K562 (cell line): Measurements from ENCODE around the gene OR51V1. TPM values are rescaled to one million over a fixed set of nuclear protein-coding genes. Genes with fewer than 3 reads are reported as not detected.

ENCODE experiments used
- CHD1 ChIP-seq: fragments of 200-600 bp; sonication (generic); IDR thresholded peaks from one replicate; pipeline ENCODE4 v1.6.1; 2012; ENCODE audit warnings: mild to moderate bottlenecking, moderate library complexity, low read length, inconsistent platforms
- DACH1 ChIP-seq: fragments of 450-650 bp; IDR thresholded peaks from 2 replicates; pipeline ENCODE4 v1.6.1; 2018; ENCODE audit not compliant: partially characterized antibody
- EP300 ChIP-seq: IDR thresholded peaks from 2 replicates; pipeline ENCODE4 v1.6.1; 2012; ENCODE audit warnings: low read length, improper control_type of control experiment
- GTF2A2 ChIP-seq: IDR thresholded peaks from 2 replicates; pipeline ENCODE4 v1.6.1; 2016; ENCODE audit warnings: mild to moderate bottlenecking, missing genetic modification characterization, missing compliant biosample characterization
- HDAC1 ChIP-seq, 2 experiments: fragments of 450-650 bp; IDR thresholded peaks; 2 replicates each; pipeline ENCODE4 v1.6.1; 2016 to 2017; ENCODE audit warnings: inconsistent platforms in 1 of 2, mild to moderate bottlenecking in 1 of 2, moderate library complexity in 1 of 2
- HDAC6 ChIP-seq: IDR thresholded peaks from 2 replicates; pipeline ENCODE4 v1.6.1; 2012; ENCODE audit warnings: low read depth, mild to moderate bottlenecking, control low read depth, inconsistent platforms, low read length, moderate library complexity
- HNRNPLL ChIP-seq: fragments of 200-400 bp; formaldehyde crosslinking; IDR thresholded peaks from 2 replicates; pipeline ENCODE4 v1.6.1; 2017; ENCODE audit warnings: low read length, low read depth, mild to moderate bottlenecking; ENCODE audit not compliant: poor library complexity, severe bottlenecking
- KDM2B ChIP-seq: fragments of 250-450 bp; sonication (Bioruptor Pico); IDR thresholded peaks from 2 replicates; pipeline ENCODE4 v1.8.0; 2021; ENCODE audit warnings: mild to moderate bottlenecking, moderate library complexity
- MAFF ChIP-seq: IDR thresholded peaks from 2 replicates; pipeline ENCODE4 v1.6.1; 2012; ENCODE audit warnings: low read length, improper control_type of control experiment
- NFATC3 ChIP-seq: fragments of 450-650 bp; IDR thresholded peaks from 2 replicates; pipeline ENCODE4 v1.6.1; 2017; ENCODE audit warnings: mild to moderate bottlenecking
- NR4A1 ChIP-seq, 2 experiments: fragments of 250-450 bp in 1 of 2; fragments of 450-650 bp in 1 of 2; sonication (Bioruptor Pico) in 1 of 2; IDR thresholded peaks; 2 replicates each; pipeline versions ENCODE4 v1.4.0 to v1.6.1; 2016 to 2020; ENCODE audit warnings: mild to moderate bottlenecking in 2 of 2, missing compliant biosample characterization in 1 of 2, missing genetic modification characterization in 1 of 2, moderate library complexity in 1 of 2
- PML ChIP-seq: IDR thresholded peaks from 2 replicates; pipeline ENCODE4 v1.6.1; 2012; ENCODE audit warnings: low read length, inconsistent platforms
- SRSF7 ChIP-seq: fragments of 200-400 bp; formaldehyde crosslinking; optimal IDR thresholded peaks from 2 replicates; pipeline ENCODE3; 2017; ENCODE audit warnings: mild to moderate bottlenecking, low read depth, low read length
- TAF9B ChIP-seq: fragments of 450-650 bp; IDR thresholded peaks from 2 replicates; pipeline ENCODE4 v1.6.1; 2018; ENCODE audit warnings: mild to moderate bottlenecking; ENCODE audit not compliant: partially characterized antibody
- TSC22D4 ChIP-seq: fragments of 450-650 bp; IDR thresholded peaks from 2 replicates; pipeline ENCODE4 v1.6.1; 2016; ENCODE audit warnings: missing genetic modification characterization, missing biosample characterization, control low read depth
- ZSCAN29 ChIP-seq: fragments of 450-650 bp; IDR thresholded peaks from 2 replicates; pipeline ENCODE4 v1.6.1; 2017
- polyA plus RNA-seq, 8 experiments: library from polyadenylated mRNA; depleted of rRNA in 4 of 8; stranded (reverse) in 5 of 8; unstranded in 3 of 8; fragments of >200 nt; fragmentation: Nextera tagmentation in 2 of 8; fragmentation: Illumina TruSeq in 1 of 8; extraction: Ambion mirVana in 2 of 8; extraction: Trizol in 1 of 8; gene quantifications; 2 replicates each; pipeline versions ENCODE4 v1.2.1 to v1.2.3, GENCODE V29; 2011 to 2014; ENCODE audit warnings: inconsistent platforms in 1 of 8, missing spikeins in 1 of 8
- total RNA-seq, 7 experiments: library from RNA; depleted of rRNA in 6 of 7; stranded (reverse); fragments of >200 nt in 6 of 7; fragmentation: Illumina TruSeq in 2 of 7; extraction: Trizol in 2 of 7; gene quantifications; 2 replicates each; pipeline versions ENCODE4 v1.2.1 to v1.2.3, GENCODE V29; 2011 to 2021; ENCODE audit warnings: low replicate concordance in 1 of 7
- TF ChIP-seq, protein P1 (sequence below): fragments of 250-450 bp; sonication (Bioruptor Pico); IDR thresholded peaks from 2 replicates; pipeline ENCODE4 v1.4.0; 2020; ENCODE audit warnings: mild to moderate bottlenecking
- TF ChIP-seq, protein P2 (sequence below): fragments of 250-450 bp; sonication (Bioruptor Pico); IDR thresholded peaks from 2 replicates; pipeline ENCODE4 v1.5.0; 2021; ENCODE audit warnings: mild to moderate bottlenecking, moderate library complexity
- TF ChIP-seq, protein P3 (sequence below): IDR thresholded peaks from 2 replicates; pipeline ENCODE4 v1.6.1; 2014; ENCODE audit warnings: antibody characterized with exemption
- TF ChIP-seq, protein P4 (sequence below): conservative IDR thresholded peaks from 2 replicates; pipeline ENCODE4 v1.6.1; 2011; ENCODE audit warnings: low read depth, mild to moderate bottlenecking, low read length; ENCODE audit not compliant: control insufficient read depth

The OR51V1 gene
- total and polyA plus RNA-seq, 9 of the 15 experiments (the other 6 are each of a cell fraction or from before 2014, with no cell fraction given), result not detected

DNA sequence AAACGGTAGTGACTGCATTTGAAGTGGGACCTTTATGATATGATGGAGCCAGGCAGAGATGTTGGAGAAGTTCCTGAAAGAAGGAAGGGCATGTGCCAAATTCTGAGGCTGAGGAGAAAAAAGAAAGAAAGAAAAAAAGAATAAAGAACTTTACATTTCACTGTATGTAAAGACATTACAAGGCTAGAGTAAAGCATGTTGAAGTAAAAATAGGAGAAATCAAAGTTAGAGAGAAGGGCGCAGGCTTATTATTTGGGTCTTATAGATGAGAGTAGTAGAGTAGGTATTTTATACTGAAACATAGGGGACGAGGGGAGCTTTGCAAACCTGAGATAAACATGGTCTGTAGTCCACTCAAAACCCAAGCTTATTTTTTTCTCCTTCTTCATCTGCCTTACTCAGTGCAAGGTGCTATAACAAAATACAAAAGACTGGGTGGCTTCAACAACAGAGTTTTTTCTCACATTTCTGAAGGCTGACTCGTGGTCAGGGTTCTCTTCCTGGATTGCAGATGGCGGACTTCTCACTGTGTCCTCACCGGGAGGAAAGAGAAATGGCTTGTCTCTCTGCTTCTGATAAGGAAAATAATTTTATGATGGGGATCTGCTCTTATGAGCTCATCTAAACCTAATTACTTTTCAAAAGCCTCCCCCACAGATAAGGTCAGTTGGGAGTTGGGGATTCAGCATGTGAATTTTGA, 46.4 kb upstream of the OR51V1 start (continued):
- TF ChIP-seq, protein P1, sequence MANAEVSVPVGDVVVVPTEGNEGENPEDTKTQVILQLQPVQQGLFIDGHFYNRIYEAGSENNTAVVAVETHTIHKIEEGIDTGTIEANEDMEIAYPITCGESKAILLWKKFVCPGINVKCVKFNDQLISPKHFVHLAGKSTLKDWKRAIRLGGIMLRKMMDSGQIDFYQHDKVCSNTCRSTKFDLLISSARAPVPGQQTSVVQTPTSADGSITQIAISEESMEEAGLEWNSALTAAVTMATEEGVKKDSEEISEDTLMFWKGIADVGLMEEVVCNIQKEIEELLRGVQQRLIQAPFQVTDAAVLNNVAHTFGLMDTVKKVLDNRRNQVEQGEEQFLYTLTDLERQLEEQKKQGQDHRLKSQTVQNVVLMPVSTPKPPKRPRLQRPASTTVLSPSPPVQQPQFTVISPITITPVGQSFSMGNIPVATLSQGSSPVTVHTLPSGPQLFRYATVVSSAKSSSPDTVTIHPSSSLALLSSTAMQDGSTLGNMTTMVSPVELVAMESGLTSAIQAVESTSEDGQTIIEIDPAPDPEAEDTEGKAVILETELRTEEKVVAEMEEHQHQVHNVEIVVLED (CRISPR knock-in tag), result no peak
- no peak for TF ChIP-seq EP300
- no peak for TF ChIP-seq TSC22D4 (tag)
- TF ChIP-seq GTF2A2 (tag), result no peak
- peak in 1 of 2 experiments; percentile 38; a peak in 1 of 4 replicates for TF ChIP-seq HDAC1 (IDR thresholded peaks at IDR 0.05)
- TF ChIP-seq ZSCAN29, result no peak
- TF ChIP-seq, protein P2, sequence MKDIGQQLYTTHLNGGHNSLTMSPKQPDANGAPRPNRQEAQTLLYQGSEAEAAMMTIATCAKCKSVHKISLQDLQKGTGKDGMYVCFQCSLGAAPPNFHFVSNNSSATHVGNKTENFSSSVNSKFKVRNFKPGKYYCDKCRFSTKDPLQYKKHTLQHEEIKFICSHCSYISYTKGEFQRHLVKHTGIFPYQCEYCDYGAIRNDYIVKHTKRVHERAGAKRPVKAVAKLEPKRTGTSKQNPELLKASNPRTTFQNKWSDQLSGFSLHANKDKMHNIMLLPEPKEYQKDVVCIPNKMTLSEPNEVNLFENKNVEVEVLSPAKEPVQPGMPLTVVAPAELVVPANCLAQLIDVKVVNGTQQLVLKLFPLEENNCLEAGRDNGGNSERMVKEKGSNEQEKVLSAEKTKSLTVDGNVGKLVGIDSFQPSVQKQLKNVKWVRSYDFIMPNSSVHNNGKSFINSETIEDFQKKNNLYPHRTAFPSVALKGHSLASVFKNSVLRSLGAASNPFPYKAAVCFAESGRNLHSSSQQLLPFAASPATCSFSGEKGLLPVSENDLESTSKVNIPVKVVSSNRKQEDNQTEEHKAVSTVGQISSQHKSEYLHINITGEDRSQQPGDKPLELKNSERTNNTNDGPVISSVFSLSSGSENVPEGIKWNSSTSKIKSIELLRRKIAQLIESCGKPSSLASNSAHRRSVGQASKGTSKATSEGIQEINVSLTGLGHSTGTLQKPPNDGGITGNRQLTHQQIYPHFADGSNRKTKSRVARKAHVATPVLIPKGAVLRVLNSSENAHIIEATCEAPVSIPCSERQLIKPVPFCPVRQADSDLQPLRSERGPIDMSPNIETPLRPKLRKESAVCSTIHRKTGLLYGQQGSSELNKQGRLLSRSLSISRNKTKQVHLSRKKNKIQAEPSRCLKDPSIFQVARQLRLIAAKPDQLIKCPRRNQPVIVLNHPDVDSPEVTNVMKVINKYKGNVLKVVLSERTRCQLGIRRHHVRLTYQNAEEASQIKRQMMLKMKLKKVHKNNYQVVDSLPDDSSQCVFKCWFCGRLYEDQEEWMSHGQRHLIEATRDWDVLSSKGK (CRISPR knock-in tag), result no peak
- TF ChIP-seq, protein P3, sequence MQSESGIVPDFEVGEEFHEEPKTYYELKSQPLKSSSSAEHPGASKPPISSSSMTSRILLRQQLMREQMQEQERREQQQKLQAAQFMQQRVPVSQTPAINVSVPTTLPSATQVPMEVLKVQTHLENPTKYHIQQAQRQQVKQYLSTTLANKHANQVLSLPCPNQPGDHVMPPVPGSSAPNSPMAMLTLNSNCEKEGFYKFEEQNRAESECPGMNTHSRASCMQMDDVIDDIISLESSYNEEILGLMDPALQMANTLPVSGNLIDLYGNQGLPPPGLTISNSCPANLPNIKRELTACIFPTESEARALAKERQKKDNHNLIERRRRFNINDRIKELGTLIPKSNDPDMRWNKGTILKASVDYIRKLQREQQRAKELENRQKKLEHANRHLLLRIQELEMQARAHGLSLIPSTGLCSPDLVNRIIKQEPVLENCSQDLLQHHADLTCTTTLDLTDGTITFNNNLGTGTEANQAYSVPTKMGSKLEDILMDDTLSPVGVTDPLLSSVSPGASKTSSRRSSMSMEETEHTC, result no peak
- TF ChIP-seq, protein P4, sequence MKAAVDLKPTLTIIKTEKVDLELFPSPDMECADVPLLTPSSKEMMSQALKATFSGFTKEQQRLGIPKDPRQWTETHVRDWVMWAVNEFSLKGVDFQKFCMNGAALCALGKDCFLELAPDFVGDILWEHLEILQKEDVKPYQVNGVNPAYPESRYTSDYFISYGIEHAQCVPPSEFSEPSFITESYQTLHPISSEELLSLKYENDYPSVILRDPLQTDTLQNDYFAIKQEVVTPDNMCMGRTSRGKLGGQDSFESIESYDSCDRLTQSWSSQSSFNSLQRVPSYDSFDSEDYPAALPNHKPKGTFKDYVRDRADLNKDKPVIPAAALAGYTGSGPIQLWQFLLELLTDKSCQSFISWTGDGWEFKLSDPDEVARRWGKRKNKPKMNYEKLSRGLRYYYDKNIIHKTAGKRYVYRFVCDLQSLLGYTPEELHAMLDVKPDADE, result no peak
- TF ChIP-seq TAF9B, result peak; percentile 8
- TF ChIP-seq CHD1, result peak; percentile 64
- no peak for TF ChIP-seq KDM2B (CRISPR knock-in tag)
- peak; percentile 35; the same call in 1 of the 2 replicates for TF ChIP-seq PML
- no peak for TF ChIP-seq SRSF7
- no peak for TF ChIP-seq HNRNPLL
- no peak for TF ChIP-seq NR4A1 (CRISPR knock-in tag; IDR thresholded peaks at IDR 0.05)
- TF ChIP-seq NR4A1 (tag; IDR thresholded peaks at IDR 0.05), result no peak
- TF ChIP-seq HDAC6, result no peak
- TF ChIP-seq NFATC3, result 0 out of 2 replicates have a peak, but pooled peaks have one; percentile 14
- no peak for TF ChIP-seq DACH1
- TF ChIP-seq MAFF, result no peak
